ENCODE data around the gene NTSR2.
"Not testable (repeated sequence)": the region's sequence is repeated elsewhere in the genome, so short reads cannot be mapped to it uniquely, and the experiment has no call there.

NTSR2 gene

DNA sequence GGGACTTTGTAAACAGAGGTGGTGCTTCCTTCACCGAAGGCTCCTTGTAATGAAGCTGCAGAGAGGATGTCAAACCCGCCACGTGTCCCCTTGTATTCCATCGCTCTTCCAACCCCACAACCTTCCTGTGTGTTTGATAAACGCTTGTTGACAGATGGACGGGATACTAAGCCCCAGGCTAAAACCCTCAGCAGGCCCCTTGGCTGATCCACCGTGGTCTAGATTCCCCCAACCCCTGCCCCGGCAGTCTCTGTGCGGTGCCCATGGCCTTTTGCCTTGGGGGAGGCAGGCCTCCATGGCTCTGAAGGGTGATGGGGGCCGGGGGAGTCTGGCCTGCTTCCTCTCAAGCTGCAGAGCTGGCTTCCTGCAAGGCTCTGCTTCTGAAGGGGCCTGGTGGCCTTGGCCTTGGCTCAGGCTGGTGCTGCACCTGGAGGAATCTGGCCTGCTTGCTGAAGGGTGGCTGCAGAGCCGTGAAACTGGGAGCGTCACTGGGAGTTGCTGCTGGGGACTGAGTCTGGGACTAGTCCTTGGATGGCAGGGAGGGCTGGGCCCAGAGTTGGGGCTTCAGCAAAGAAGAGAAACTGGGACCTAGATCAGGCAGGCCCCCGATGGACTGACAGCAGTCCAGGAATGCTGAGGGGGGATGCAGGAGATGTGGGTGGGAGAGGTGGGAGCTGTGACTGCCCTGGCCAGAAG, 9.6 kb upstream of the NTSR2 start:
- DNase-seq (ENCODE audit: low read depth): no peak

DNA sequence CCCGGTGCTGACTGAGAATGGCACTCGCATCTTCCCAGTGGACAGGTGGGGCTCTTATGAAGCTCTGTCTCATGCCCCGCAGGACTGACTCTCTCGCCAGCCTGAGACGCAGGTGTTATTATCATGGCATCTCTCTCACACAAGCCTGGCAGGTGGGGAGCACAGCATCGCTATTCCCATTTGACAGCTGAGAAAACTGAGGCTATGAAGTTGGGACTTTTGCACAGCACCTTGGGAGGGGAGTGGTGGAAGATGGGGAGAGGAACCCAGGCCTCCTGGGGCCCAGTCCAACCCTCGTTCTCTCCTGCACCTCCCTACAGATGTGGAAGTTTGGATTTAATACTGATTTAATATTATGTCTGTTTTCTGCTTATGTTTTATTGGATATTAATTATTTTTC, 9.0 kb upstream of the NTSR2 start:
- no peak for DNase-seq (ENCODE audit: low read depth)

DNA sequence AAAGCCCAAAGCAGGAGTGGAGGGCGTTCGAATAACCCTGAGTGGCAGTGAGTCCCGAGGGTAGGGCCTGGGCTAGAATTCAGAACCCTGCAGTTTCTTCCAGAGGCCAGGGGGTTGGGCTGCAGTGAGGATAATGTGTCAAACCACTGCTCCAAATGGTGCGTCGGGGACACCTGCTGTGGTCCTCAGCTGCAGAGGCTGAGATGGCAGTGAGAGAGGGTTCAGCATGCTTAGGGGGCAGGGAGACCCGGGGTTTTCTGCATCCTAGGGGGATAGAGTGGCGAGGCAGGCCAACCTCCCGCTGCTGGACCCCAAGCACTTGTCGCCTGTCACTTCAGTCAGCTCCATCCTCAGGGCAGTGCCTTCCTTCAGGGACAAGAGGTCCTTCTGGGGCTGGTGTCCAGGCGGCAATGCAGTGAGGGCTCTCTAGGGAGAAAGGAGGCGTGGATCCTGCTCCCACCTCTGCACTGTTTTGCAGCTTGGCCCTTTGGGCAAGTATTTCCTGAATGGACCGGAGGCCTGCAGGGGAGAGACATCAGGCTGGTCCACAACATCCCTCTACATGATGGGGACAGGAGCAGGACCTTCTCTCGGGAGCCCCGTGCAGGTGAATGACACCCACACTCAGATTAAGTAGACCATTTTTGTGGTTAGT, 8.4 kb upstream of the NTSR2 start:
- DNase-seq (ENCODE audit: low read depth): no peak

DNA sequence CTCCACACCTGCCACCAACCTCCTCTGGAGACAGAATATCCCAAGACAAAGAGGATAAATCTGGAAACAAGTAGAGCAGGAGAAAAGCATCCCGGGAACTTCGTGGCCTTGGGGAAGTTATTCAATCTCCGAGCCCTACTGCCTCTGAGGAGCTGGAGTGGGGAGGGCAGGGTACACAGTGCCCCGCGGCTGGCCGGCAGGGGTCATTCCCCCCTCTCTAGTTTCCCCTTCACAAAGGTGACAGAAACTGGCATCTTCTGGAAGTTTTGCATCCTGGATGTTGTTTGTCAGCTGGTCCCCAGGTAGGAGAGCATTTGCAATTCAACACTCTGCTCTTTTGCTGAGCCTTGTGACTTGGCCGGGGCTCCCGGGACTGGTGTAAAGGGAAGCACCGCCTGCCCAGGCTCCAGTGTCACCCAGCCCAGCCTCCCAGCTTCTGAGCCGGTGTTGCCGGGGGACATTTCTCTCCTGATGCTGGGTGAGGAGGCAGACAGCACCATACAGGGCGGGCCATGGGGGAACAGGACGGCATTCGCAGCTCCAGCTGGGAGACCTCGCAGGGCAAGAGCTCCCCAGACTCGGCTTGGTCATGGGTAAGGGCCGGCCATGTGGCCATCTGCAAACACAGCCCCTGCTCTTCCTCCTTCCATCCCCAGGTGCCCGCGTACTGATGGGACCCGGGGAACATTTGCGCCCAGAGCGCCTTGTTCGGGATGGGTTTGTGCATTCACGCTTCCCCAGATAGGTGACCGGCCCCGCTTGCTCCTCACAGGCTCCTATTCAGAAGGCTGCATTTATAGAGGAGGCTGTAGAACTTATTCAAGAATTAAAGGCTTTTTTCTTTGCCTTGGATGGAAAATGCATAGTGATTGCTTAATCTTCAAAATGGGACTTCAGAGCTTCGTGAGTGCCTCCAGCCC, 7.4 kb upstream of the NTSR2 start:
- DNase-seq (ENCODE audit: low read depth): no peak

DNA sequence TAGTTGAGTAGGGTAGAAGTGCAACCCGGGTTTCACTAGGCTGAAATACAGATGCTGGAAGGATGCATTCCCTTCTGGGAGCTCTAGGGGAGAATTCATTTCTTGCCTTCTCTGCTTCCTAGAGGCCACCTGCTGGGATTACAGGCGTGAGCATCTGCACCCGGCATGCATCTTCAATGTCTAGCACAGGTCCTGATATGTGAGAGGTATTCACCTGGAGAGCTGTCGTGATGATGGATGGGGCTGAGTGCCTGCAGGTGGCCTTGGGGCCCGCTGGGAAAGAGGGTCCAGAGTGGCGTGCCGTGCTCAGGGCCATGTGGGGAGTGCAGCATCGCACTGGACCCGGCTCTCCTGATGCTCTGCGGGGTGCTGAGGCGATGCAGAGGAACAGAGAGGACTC, 6.6 kb upstream of the NTSR2 start:
- no peak for DNase-seq (ENCODE audit: low read depth)

DNA sequence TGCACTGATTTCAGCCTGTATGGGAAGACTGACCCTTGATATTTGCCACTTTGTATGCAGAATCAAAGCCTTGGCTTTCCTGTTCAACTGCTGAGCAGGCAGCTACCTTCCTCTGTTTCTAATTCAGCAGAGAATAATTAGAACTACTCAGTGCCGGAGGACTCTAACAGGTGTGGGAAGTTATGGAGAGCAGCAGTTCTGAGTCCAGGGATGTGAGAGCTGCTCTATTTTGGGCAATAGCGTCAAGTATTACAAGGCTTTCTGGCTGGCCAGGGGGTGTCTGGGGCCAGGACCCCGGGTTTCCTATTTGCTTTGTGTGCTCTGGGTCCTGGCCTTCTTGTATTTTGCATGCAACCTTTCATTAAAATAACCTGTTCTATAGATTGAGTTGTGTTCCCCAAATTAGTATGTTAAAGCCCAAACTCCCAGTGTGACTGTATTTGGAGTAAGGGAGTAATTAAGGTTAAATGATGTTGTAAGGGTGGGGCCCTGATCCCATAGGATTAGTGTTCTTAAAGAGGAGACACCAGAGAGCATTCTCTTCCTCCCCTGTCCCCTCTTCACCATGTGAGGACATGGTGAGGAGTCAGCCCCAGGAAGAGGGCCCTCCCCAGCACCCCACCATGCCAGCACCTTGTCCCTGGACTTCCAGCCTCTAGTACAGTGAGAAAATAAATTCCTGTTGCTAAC, 5.6 kb upstream of the NTSR2 start:
- no peak for DNase-seq (ENCODE audit: low read depth)

DNA sequence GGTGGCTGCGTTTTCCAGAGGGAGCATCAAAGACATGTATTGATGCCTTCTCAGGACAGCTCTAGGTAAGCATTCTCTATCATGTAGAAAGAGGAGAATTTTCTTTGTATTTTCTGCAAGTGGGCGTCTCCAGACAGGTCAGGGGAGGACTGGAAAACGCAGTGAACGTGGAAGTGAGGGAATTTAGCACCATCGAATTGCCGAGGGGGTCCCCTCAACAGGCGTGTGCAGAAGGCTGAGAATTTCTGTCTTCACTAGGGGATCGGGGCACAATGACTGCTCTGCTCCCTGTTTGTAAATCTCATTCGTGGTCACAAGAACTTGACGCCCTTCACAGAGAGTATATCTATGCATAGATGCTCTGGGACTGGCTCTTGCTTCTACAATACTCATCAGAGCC, 5.0 kb upstream of the NTSR2 start:
- no peak for DNase-seq (ENCODE audit: low read depth)

DNA sequence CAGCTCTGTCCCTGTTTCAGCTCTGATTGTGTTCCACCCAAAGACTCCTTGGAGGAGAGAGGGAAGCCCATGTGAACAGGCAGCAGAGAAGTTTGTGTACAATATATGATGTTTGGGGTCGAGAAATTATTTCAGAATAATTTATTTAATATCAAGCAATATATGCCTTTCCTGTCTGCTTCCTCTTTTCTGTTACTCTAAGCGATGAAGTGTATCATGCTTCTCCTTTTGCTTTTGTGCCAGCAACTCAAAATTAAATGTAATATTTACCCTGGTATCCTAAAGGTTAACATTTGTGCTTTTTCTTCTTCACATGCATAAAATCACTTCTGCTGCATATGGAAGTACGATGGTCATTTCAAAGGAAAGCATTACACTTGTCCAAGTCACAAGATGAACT, 2.4 kb upstream of the NTSR2 start:
- no peak for DNase-seq (ENCODE audit: low read depth)

DNA sequence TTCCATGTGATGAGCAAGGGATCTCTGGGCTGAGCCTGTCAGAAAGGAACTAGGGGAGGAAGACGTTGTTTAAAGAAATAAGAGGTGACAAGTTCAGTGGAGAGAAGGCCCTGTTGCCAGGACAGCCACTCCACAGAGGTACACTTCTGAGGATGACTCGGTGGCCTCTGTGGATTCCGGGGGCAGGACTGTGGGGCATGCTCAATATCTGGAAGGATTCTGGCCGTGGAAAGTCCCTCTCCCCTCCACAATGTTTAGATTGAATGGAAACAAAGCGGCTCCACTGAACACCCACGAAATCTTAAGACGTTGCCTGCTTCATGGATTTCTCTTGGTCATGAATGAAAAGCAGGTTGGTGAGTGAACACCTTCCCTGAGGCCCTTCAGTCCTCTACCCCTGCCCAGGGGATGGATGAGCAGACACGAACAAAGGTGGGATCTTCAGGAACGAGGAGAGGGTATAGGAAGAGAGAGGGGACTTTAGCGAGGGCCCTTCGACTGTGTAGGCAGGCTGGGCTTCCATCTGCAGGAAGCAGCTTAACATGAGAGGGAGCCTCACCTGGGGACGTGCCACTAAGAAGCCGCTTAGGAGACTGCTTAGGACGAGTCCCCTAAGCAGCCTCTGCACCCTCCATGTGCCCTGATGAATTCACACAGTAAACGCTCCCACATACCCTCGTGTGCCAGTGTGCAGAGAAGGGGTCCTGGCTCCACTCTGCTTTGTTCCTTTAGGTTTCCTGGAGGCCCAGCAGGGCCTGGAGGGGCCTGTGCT, 1.9 kb downstream of the NTSR2 start:
- DNase-seq (ENCODE audit: low read depth): no peak

DNA sequence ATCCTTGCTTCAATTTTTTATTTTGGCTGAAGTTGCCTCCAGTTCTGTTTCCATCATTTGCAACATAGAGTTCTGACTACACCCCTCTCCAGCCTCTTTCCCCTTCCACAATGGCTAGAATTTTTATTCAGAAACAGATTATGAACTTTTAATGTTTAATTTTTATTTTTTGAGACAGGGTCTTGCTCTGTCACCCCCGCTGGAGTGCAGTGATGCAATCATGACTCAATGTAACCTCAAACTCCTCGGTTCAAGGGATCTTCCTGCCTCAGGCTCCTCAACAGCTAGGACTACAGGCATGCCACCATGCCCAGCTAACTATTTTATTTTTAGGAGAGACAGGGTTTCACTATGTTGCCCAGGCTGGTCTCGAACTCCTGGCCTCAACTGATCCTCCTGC, 2.8 kb downstream of the NTSR2 start:
- no peak for DNase-seq (ENCODE audit: low read depth)

DNA sequence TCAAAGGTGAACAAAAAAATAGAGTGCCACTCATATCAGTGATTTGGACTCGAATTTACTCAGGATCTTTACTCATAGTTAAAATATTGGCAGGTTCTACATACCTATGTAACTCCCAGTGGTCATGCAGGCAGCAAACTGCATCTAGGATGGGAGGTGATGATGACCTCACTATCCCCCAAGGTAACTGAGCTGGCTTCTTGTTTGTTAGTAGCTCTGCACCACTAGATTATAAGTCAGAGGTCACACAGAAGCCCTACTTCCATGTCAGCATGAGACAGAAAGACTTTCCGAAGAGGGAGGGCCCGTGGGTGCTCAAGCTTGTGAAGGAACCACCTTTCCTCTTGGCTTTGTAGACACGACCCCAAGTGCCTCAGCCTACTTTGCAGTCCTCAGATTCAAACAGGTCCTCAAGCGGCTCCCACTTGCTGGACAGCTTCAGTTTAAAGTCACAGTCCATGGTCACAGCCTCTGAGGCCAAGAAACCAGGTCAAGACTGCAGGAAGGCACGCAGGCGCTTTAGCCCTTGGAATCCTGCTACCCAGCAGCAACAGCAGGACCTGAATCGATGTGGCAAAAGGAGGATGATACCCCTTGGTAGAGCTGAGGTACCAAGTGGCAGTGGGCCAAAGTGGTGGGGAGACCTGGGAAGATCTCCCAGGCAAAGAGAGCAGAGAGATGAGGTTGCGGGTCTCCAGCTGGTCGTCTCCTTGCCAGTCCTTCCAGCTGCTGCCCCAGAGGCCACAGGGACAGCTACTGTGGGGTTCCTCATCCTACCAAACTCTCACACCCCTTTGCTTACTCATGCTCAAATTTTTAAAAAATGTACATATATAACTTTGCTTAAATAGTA, 4.3 kb downstream of the NTSR2 start:
- no peak for DNase-seq (ENCODE audit: low read depth)

DNA sequence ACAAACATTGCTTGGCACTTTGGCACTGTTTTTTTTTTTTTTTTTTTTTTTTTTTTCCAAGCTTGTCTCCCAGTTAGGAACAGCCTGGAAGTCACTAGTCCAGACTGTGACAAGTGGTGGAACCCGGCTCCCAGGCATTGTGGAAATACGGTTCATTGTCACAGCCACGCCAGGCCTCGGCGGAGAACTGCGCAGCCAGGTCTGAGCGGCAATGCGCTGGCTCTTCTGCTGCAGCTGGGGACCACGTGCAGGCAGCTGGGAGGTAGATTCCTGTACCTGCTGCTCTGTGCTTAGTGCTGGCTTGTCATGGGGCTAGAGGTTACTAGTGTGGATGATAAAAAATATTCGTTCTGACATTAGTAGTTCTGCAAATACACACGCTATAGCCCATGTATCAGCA, 5.0 kb downstream of the NTSR2 start:
- DNase-seq (ENCODE audit: low read depth): no peak

DNA sequence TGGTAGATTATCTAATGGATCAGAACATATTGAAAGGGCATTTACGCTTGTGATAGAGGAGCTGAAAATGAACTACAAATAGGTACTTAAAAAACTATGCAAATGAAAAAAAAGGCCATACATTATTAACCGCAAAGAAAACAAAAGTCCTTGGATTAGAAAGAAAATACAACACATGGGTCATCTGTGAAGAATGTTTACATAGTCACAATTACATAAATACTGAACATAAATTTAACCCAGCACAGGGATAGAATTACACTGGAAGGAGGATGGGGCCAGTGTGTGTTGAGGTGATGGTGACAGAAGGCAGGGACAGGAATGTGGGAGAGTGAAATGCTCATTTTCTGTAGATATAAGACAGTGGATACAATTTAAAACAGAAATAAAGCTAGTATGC, 6.6 kb downstream of the NTSR2 start:
- DNase-seq (ENCODE audit: low read depth): no peak

DNA sequence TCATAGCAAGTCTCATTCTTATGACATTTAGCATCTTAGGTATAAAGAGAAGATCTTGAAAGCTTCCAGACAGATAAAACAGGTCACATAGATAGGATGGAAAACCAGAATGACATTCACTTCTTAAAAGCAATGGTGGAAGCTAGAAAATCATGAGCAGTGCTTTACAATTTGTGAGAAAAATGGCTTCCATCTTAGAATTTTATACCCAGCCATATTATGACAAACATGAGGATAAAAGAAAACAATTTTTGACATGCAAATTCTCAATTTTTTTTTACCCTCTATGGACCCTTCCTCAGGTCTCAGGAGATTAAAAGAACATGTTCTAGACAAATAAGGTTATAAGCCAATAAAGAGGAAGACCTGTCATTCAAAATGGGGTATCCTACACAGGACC, 7.1 kb downstream of the NTSR2 start:
- DNase-seq (ENCODE audit: low read depth): no peak

DNA sequence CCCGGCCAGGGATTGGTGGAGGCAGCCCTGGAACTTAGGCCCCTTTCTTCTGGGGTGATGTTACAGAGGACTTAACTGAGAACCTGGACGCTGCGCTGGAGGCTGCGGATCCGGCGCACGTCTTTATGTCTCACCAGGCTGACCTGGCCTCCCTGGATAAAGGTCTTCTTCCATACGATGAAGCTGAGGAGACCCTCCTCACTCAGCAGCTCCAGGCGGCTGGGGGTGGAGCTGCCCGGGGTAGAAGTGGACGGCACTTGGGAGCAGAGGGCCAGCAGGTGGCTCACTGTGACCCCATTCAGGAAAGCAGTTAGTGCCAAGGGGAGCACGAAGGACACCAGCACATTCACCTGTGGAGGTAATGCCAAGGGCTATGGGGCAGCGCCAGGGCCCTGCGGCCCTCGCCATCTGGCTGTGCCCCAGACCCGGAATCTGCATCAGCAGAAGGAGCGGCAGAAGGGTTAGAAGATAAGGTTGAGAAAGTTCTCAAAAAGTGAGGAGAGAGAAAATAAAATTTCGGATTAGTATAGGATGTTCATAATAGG, 8.0 kb downstream of the NTSR2 start:
- no peak for DNase-seq (ENCODE audit: low read depth)

DNA sequence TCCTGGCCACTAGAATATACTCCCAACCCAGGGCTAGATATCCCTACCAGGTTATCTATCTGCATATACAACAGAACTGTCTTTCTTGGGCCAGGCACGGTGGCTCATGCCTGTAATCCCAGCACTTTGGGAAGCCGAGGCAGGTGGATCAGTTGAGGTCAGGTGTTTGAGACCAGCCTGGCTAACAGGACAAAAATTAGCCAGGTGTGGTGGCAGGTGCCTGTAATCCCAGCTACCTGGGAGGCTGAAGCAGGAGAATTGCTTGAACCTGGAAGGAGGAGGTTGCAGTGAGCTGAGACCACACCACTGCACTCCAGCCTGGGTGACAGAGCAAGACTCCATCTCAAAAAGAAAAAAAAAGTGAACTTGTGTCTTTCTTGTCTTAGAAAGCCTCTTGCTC, 9.6 kb downstream of the NTSR2 start:
- not testable (repeated sequence) for DNase-seq (ENCODE audit: low read depth)

DNA sequence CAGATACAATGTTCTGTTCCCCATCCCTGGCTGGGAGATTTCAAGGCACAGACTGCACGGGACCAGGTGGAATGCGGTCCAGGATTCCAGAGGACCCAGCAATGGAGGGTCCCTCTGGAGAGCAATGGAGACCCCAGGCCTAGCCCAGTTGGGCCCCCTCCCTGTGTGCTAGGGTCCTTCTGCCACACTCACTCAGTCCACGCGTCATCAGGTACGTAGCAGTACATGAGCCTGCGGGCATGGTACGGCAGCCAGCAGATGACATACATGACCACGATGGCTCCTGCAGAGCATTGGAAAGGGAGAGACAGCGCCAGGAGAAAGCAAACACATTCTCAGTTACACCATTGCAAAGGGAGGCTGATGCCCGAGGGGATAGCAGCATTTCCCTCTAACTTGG, 10.1 kb downstream of the NTSR2 start:
- no peak for DNase-seq (ENCODE audit: low read depth)

DNA sequence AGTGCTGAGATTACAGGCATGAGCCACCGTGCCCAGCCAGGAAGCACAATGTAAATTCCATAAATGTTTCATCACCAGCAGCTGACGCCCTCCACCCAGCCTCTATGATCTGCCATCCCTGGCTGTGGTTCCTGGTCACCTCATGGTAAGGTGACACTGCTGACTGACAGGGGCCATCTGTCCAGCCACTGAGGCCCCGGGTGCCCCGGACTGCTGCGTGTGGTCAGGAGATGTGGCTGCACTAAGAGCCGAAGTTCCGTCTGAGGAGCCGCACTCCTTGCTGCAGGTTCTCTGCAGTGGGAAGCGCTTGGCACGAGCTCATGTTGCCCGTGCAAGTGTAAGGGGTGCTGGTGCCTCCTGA, 10.9 kb downstream of the NTSR2 start:
- no peak for DNase-seq (ENCODE audit: low read depth)

DNA sequence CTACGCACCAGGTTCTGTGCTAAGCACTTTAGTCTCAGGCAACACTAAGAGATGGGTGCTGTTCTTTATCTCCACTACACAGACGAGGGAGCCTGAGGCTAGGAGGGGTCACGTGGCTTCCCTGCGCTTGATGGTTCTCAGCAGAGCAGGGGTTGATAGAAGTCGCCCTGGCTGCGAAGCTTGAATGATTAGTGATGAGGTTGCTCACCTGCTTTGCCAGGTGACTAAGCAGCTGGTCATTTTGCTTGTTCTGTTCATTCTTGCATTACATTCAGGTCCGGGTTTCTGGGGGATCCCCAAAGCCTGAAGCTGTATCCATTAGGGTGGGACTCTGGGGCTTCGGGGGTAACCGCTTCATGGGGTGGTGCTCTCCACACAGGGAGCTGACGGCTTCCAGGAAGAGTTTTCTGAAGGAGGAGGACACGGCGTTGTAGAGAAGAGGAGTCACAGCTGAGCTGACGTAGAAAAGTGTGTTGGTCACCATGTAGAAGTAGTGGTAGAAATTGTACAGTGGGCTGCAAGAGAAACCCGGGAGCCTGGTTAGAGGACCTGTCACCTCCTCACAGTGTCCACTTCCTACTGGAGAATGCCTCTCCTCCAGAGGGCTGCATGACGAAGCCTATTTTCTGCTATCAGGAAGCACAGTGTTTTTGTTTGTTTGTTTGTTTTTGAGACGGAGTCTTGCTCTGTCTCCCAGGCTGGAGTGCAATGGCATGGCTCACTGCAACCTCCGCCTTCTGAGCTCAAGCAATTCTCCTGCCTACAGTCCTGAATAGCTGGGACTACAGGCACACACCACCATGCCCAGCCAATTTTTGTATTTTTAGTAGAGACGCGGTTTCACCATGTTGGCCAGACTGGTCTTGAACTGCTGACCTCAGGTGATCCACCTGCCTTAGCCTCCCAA, 11.5 kb downstream of the NTSR2 start:
- no peak for DNase-seq (ENCODE audit: low read depth)

Data from stimulated activated CD8-positive, alpha-beta memory T cell treated with anti-CD3 and anti-CD28 coated beads, Interleukin-15, amount 100 ng/mL, for 24 hours (primary cell).